ENCODE data around the gene INPP4B. TPM values are rescaled to one million over a fixed set of nuclear protein-coding genes. Genes with fewer than 3 reads are reported as not detected.

INPP4B gene
- polyA plus RNA-seq, 1 of the 3 experiments (the other 2 are of a cell fraction): 0.08 TPM

DNA sequence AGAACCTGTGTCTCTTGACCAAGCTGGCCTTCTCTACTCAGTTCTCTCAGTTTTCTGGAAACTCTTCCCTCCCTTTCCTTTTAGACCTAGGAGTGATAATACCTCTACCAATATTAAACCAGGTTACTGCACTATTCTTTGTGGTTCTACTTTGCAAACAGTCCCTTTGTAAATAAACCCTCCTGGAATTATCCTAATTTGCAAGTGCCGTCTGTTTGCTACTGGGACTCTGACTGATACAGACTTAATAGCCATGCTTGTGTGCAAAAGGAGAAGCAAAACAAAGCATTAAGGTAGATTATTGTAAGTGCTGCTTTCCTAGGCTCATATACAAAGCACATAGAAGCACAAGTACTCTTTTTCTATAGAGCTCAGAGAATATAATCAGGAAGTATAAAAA lies 507.0 kb downstream of the INPP4B start:
- no peaks in the 10 kb centered on the region for H4K20me1 ChIP-seq (ENCODE audit: insufficient read depth)
- no peak overlapping the region for H3K4me3 ChIP-seq (ENCODE audit: low read depth in 2 of 2, low read length in 1 of 2)
- POLR2A ChIA-PET: no interaction called here
- WGBS (ENCODE audit: low lambda C conversion rate): 86% methylated on average over 1 of the region's 1 CpG
- TF ChIP-seq JUND (IDR thresholded peaks at IDR 0.05): no peak
- TF ChIP-seq, protein P1, sequence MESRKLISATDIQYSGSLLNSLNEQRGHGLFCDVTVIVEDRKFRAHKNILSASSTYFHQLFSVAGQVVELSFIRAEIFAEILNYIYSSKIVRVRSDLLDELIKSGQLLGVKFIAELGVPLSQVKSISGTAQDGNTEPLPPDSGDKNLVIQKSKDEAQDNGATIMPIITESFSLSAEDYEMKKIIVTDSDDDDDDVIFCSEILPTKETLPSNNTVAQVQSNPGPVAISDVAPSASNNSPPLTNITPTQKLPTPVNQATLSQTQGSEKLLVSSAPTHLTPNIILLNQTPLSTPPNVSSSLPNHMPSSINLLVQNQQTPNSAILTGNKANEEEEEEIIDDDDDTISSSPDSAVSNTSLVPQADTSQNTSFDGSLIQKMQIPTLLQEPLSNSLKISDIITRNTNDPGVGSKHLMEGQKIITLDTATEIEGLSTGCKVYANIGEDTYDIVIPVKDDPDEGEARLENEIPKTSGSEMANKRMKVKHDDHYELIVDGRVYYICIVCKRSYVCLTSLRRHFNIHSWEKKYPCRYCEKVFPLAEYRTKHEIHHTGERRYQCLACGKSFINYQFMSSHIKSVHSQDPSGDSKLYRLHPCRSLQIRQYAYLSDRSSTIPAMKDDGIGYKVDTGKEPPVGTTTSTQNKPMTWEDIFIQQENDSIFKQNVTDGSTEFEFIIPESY (IDR thresholded peaks at IDR 0.05; ENCODE audit: borderline replicate concordance, low read depth): no peak
- TF ChIP-seq, protein P2, sequence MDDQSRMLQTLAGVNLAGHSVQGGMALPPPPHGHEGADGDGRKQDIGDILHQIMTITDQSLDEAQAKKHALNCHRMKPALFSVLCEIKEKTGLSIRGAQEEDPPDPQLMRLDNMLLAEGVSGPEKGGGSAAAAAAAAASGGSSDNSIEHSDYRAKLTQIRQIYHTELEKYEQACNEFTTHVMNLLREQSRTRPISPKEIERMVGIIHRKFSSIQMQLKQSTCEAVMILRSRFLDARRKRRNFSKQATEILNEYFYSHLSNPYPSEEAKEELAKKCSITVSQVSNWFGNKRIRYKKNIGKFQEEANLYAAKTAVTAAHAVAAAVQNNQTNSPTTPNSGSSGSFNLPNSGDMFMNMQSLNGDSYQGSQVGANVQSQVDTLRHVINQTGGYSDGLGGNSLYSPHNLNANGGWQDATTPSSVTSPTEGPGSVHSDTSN (IDR thresholded peaks at IDR 0.05): no peak
- no peak for TF ChIP-seq FOXJ3 (CRISPR knock-in tag; IDR thresholded peaks at IDR 0.05)
- no peak for TF ChIP-seq MEF2A (IDR thresholded peaks at IDR 0.05; ENCODE audit: borderline replicate concordance, low read depth)
- no peak for TF ChIP-seq NRF1 (IDR thresholded peaks at IDR 0.05; ENCODE audit: low read depth, low read length)
- H3F3A ChIP-seq (replicated peaks; ENCODE audit: insufficient read depth): no peaks in the 10 kb centered on the region
- H3K9me2 ChIP-seq: no peaks in the 10 kb centered on the region
- no peak overlapping the region for H3K27ac ChIP-seq (ENCODE audit: low read depth in 2 of 2, low read length in 1 of 2)
- H3K4me2 ChIP-seq: no peak overlapping the region
- H3K9ac ChIP-seq: no peak overlapping the region
- no peaks in the 10 kb centered on the region for H3K79me2 ChIP-seq (ENCODE audit: insufficient read depth)
- no peak overlapping the region for H2AFZ ChIP-seq (ENCODE audit: low read depth)
- no peak for DNase-seq
- H3K36me3 ChIP-seq (replicated peaks in 1 of 2; ENCODE audit: control insufficient read depth in 1 of 2, insufficient read depth in 2 of 2, low read length in 1 of 2): no peaks in the 10 kb centered on the region
- no peaks in the 10 kb centered on the region for H3K27me3 ChIP-seq (ENCODE audit: insufficient read depth)
- H3K9me3 ChIP-seq: no peaks in the 10 kb centered on the region
- no peaks in the 10 kb centered on the region for H3K4me1 ChIP-seq (ENCODE audit: control insufficient read depth in 1 of 2, insufficient read depth in 2 of 2, low read depth in 1 of 2, low read length in 1 of 2)
- CTCF ChIA-PET: interaction anchor here (2.0 kb wide), 1 partner anchor 14 kb away, joined by 10 read pairs; no protein-coding TSS in a partner anchor

DNA sequence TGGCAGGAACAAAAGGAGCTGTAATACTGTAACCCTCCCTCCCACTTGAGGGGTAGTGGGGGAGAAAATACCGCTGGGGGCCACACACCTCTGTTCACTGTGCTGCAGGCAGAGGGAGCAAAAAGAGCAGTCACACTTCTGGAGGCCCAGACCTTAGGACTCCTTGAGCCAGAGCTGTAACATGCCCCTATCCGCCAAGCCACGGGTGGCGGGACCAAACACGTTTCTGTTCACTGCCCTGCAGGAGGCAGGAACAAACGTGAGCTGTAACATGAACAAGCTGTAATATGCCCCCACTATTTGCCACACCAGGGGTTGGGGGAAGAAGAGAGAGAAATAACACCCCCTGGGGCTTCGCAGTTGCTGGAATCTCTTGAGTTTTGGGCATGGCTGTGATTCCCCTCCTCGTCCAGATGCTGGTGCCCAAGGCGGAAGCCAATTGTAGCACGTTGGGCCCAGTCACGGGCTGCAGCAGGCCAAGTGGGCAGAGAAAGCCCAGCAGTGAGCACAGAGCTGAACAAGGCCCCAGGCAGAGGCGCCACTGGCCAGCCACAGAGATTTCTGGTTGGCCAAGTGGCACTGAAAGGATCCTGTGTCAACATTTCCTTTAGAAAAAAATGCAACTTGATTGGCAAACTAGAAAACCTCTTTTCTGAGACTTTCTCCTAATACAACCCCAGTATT lies 509.7 kb downstream of the INPP4B start:
- no peak for TF ChIP-seq RXRA (IDR thresholded peaks at IDR 0.05; ENCODE audit: borderline replicate concordance, low read depth)
- no peak for TF ChIP-seq RFX5 (IDR thresholded peaks at IDR 0.05; ENCODE audit: low read length)
- WGBS (ENCODE audit: low lambda C conversion rate): 82% methylated on average over 10 of the region's 12 CpGs

More for the DNA sequence above, 509.7 kb downstream of the INPP4B start:
- Histone ChIP-seq H3K4me2 (no peak overlapping the region), H3F3A (replicated peaks; ENCODE audit: insufficient read depth) (no peaks in the 10 kb centered on the region), H4K20me1 (ENCODE audit: insufficient read depth) (no peaks in the 10 kb centered on the region), H2AFZ (ENCODE audit: low read depth) (no peak overlapping the region), H3K9me3 (no peaks in the 10 kb centered on the region), H3K4me1 (ENCODE audit: control insufficient read depth in 1 of 2, insufficient read depth in 2 of 2, low read depth in 1 of 2, low read length in 1 of 2) (no peaks in the 10 kb centered on the region; a peak in 1 of 4 replicates), H3K4me3 (ENCODE audit: low read depth in 2 of 2, low read length in 1 of 2) (no peak overlapping the region), H3K9me2 (no peaks in the 10 kb centered on the region), H3K9ac (no peak overlapping the region), H3K79me2 (ENCODE audit: insufficient read depth) (no peaks in the 10 kb centered on the region), H3K27ac (ENCODE audit: low read depth in 2 of 2, low read length in 1 of 2) (no peak overlapping the region), H3K27me3 (ENCODE audit: insufficient read depth) (no peaks in the 10 kb centered on the region), H3K36me3 (replicated peaks in 1 of 2; ENCODE audit: control insufficient read depth in 1 of 2, insufficient read depth in 2 of 2, low read length in 1 of 2) (no peaks in the 10 kb centered on the region)
- ChIA-PET CTCF (interaction anchor here (0.9 to 1.1 kb wide), 3 partner anchors 16 to 20 kb away, joined by 3 read pairs; no protein-coding TSS in a partner anchor), POLR2A (no interaction called here)
- no peak for DNase-seq
